CD14-positive monocyte (primary cell): ENCODE results near the gene POLR3C. TPM values are rescaled to one million over a fixed set of nuclear protein-coding genes. Genes with fewer than 3 reads are reported as not detected.

Experiments used
- DNase-seq, 3 donors: peaks; one replicate each; pipeline ENCODE4 v3.0.0-alpha.2; 2011 to 2022
- H2AFZ ChIP-seq: 2 replicates; pipeline ENCODE4 v1.6.0; 2012; ENCODE audit warnings: mild to moderate bottlenecking, low read depth, low read length, inconsistent platforms; ENCODE audit not compliant: insufficient read depth, poor library complexity, severe bottlenecking
- H3K27ac ChIP-seq, 2 donors: 1 replicate in 1 of 2; 2 replicates in 1 of 2; pipeline ENCODE4 v1.5.1; 2012 to 2013; ENCODE audit warnings: low read length in 2 of 2, control low read depth in 1 of 2, inconsistent platforms in 1 of 2, low read depth in 1 of 2, mild to moderate bottlenecking in 1 of 2
- H3K27me3 ChIP-seq, 2 donors: one replicate each; pipeline versions ENCODE4 v1.6.0 to v1.6.1; 2011 to 2013; ENCODE audit warnings: low read length in 2 of 2; ENCODE audit not compliant: control insufficient read depth in 2 of 2, insufficient read depth in 2 of 2
- H3K36me3 ChIP-seq, 2 donors: replicated peaks in 1 of 2; 1 replicate in 1 of 2; 2 replicates in 1 of 2; pipeline versions ENCODE4 v1.5.1 to v1.6.1; 2012 to 2013; ENCODE audit warnings: low read length in 2 of 2, control low read depth in 1 of 2, inconsistent platforms in 1 of 2, mild to moderate bottlenecking in 1 of 2; ENCODE audit not compliant: insufficient read depth in 2 of 2, control insufficient read depth in 1 of 2
- H3K4me1 ChIP-seq, 2 donors: 1 replicate in 1 of 2; 2 replicates in 1 of 2; pipeline versions ENCODE4 v1.5.1 to v1.6.1; 2012 to 2013; ENCODE audit warnings: low read length in 2 of 2, control low read depth in 1 of 2, inconsistent platforms in 1 of 2, mild to moderate bottlenecking in 1 of 2, moderate library complexity in 1 of 2; ENCODE audit not compliant: insufficient read depth in 2 of 2, control insufficient read depth in 1 of 2
- H3K4me2 ChIP-seq: replicated peaks from 2 replicates; pipeline ENCODE3; 2012; ENCODE audit warnings: low read length, moderate library complexity, mild to moderate bottlenecking; ENCODE audit not compliant: poor library complexity, severe bottlenecking; ENCODE audit errors: extremely low read depth
- H3K4me3 ChIP-seq, 3 experiments: fragments of 200-600 bp in 1 of 3; sonication (generic) in 1 of 3; replicated peaks in 1 of 3; 1 replicate in 2 of 3; 2 replicates in 1 of 3; pipeline ENCODE4 v1.5.1; 2011 to 2013; ENCODE audit warnings: low read length in 3 of 3, mild to moderate bottlenecking in 3 of 3, control low read depth in 2 of 3, low read depth in 2 of 3, inconsistent platforms in 1 of 3, moderate library complexity in 1 of 3
- H3K79me2 ChIP-seq: 2 replicates; pipeline ENCODE4 v1.6.0; 2012; ENCODE audit warnings: mild to moderate bottlenecking, control low read depth, inconsistent platforms, low read length, moderate library complexity; ENCODE audit not compliant: insufficient read depth
- H3K9ac ChIP-seq: 2 replicates; pipeline ENCODE4 v1.6.0; 2017; ENCODE audit warnings: low read length, mild to moderate bottlenecking; ENCODE audit not compliant: insufficient read depth, poor library complexity, severe bottlenecking
- H3K9me3 ChIP-seq, 2 donors: replicated peaks in 1 of 2; 1 replicate in 1 of 2; 2 replicates in 1 of 2; pipeline versions ENCODE4 v1.5.1 to v1.6.1; 2012 to 2013; ENCODE audit warnings: low read length in 2 of 2, control low read depth in 1 of 2; ENCODE audit not compliant: control insufficient read depth in 1 of 2, insufficient read depth in 1 of 2
- H4K20me1 ChIP-seq: 2 replicates; pipeline ENCODE4 v1.6.0; 2012; ENCODE audit warnings: mild to moderate bottlenecking, low read length, control low read depth, moderate library complexity; ENCODE audit not compliant: insufficient read depth
- H3K27ac Mint-ChIP-seq, 7 donors: one replicate each; pipeline ENCODE4 v1.8.0; 2020; ENCODE audit warnings: mild to moderate bottlenecking in 7 of 7, mixed read lengths in 7 of 7, moderate library complexity in 6 of 7, inconsistent platforms in 2 of 7
- H3K27me3 Mint-ChIP-seq, 3 donors: one replicate each; pipeline ENCODE4 v1.8.0; 2021 to 2022; ENCODE audit warnings: low read depth in 3 of 3, mild to moderate bottlenecking in 3 of 3, mixed read lengths in 3 of 3, moderate library complexity in 3 of 3, inconsistent platforms in 1 of 3
- H3K36me3 Mint-ChIP-seq, 2 donors: one replicate each; pipeline ENCODE4 v1.8.0; 2020; ENCODE audit warnings: mixed read lengths in 2 of 2, inconsistent platforms in 1 of 2, mild to moderate bottlenecking in 1 of 2
- H3K4me1 Mint-ChIP-seq: one replicate; pipeline ENCODE4 v1.8.0; 2020; ENCODE audit warnings: mild to moderate bottlenecking, mixed read lengths
- H3K4me3 Mint-ChIP-seq, 2 donors: one replicate each; pipeline ENCODE4 v1.8.0; 2020; ENCODE audit warnings: mild to moderate bottlenecking in 2 of 2, mixed read lengths in 2 of 2, moderate library complexity in 1 of 2
- H3K9me3 Mint-ChIP-seq, 7 donors: one replicate each; pipeline ENCODE4 v1.8.0; 2020 to 2022; ENCODE audit warnings: mixed read lengths in 7 of 7, mild to moderate bottlenecking in 6 of 7, moderate library complexity in 6 of 7, inconsistent platforms in 2 of 7
- WGBS: methylation state at CpG from one replicate; pipeline ENCODE4 v1.1.5; 2013; ENCODE audit warnings: missing lambda C conversion rate; ENCODE audit not compliant: insufficient coverage; 5-methylcytosine and 5-hydroxymethylcytosine counted together
- intact Hi-C, 2 donors: fragments of 100-400 bp; cut with micrococcal nuclease; formaldehyde crosslinking; loops; one replicate each; pipeline versions ENCODE4 v1.15.0 to v1.15.1; 2023
- polyA plus RNA-seq, 3 donors: library from polyadenylated mRNA; depleted of rRNA in 1 of 3; unstranded in 2 of 3; stranded (reverse) in 1 of 3; fragments of 300-500 nt in 2 of 3; fragments of >200 nt in 1 of 3; fragmentation: Illumina TruSeq in 2 of 3; gene quantifications; 1 replicate in 2 of 3; 2 replicates in 1 of 3; pipeline ENCODE4 v1.2.3, GENCODE V29; 2012 to 2021
- TF ChIP-seq, protein P1 (sequence below): fragments of 200-600 bp; IDR thresholded peaks from one replicate; pipeline ENCODE4 v1.8.0; 2022; ENCODE audit warnings: antibody characterized with exemption, mild to moderate bottlenecking

Gene POLR3C
- polyA plus RNA-seq, 3 donors: 23.5 to 41.3 (median 30.5) TPM

DNA sequence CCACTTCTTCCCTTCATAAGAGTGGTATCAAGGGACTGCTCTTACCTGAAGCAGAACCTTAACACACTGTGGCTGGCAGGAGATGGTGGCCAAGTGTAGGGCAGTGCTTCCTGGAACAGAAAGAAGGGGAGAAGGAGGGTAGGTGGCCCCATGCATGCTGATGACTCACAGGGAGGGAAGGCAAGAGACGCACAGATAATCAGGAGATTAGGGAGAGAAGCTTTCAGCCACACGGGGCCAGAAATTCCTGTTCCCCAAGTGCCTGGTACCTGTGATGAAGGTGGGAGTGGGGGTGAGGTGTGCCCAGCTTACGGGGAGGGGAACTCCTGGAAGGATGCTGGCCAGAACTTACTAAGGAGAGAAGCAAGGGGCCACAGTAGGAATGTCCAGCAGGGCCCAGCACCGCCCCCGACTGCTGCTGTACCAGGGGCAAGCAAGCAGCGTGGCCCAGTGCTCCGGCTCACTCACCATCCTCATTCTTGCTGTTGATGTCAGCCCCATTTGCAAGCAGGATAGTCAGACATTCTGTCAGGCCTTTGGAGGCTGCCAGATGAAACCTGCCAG lies 54.0 kb downstream of the POLR3C start:
- intact Hi-C loops: no loop called here
- no peak overlapping the region for H3K27ac Mint-ChIP-seq
- H2AFZ ChIP-seq: no peak overlapping the region
- no peak overlapping the region for H3K4me3 Mint-ChIP-seq
- no peak overlapping the region for H3K4me2 ChIP-seq
- H3K27me3 ChIP-seq: no peaks in the 10 kb centered on the region
- peaks cover under 1 to 5% (median 3%) of the 10 kb centered on the region in 3 donors for H3K27me3 Mint-ChIP-seq
- no peaks in the 10 kb centered on the region for H3K36me3 ChIP-seq
- H3K79me2 ChIP-seq: no peaks in the 10 kb centered on the region
- H3K27ac ChIP-seq: no peak overlapping the region
- TF ChIP-seq, protein P1, sequence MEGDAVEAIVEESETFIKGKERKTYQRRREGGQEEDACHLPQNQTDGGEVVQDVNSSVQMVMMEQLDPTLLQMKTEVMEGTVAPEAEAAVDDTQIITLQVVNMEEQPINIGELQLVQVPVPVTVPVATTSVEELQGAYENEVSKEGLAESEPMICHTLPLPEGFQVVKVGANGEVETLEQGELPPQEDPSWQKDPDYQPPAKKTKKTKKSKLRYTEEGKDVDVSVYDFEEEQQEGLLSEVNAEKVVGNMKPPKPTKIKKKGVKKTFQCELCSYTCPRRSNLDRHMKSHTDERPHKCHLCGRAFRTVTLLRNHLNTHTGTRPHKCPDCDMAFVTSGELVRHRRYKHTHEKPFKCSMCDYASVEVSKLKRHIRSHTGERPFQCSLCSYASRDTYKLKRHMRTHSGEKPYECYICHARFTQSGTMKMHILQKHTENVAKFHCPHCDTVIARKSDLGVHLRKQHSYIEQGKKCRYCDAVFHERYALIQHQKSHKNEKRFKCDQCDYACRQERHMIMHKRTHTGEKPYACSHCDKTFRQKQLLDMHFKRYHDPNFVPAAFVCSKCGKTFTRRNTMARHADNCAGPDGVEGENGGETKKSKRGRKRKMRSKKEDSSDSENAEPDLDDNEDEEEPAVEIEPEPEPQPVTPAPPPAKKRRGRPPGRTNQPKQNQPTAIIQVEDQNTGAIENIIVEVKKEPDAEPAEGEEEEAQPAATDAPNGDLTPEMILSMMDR: no peak
- H3K4me1 ChIP-seq: peaks cover 0 to under 1% of the 10 kb centered on the region in 2 donors
- H3K9me3 Mint-ChIP-seq: peaks cover 0 to 3% (median 0%) of the 10 kb centered on the region in 7 donors
- H3K4me3 ChIP-seq: no peak overlapping the region
- 98% methylated on average over 7 of the region's 7 CpGs for WGBS
- DNase-seq: no peak
- H3K36me3 Mint-ChIP-seq: peaks cover 0 to under 1% of the 10 kb centered on the region in 2 donors
- peaks cover 9% of the 10 kb centered on the region for H3K4me1 Mint-ChIP-seq
- H3K9ac ChIP-seq: no peak overlapping the region
- no peaks in the 10 kb centered on the region for H3K9me3 ChIP-seq
- H4K20me1 ChIP-seq: no peaks in the 10 kb centered on the region

- Histone ChIP-seq H3K79me2 (no peaks in the 10 kb centered on the region), H3K4me3 (no peak overlapping the region), H2AFZ (no peak overlapping the region), H3K27ac (no peak overlapping the region), H3K9ac (no peak overlapping the region), H3K4me1 (no peaks in the 10 kb centered on the region), H3K9me3 (no peaks in the 10 kb centered on the region), H3K36me3 (no peaks in the 10 kb centered on the region), H3K27me3 (no peaks in the 10 kb centered on the region), H4K20me1 (no peaks in the 10 kb centered on the region), H3K4me2 (no peak overlapping the region)
- no peak for DNase-seq
- TF ChIP-seq, protein P1: no peak
- H3K4me1 Mint-ChIP-seq: peaks cover 8% of the 10 kb centered on the region
- no peak overlapping the region for H3K27ac Mint-ChIP-seq
- no peaks in the 10 kb centered on the region for H3K36me3 Mint-ChIP-seq
- peaks cover 0 to 3% (median 0%) of the 10 kb centered on the region in 7 donors for H3K9me3 Mint-ChIP-seq
- H3K27me3 Mint-ChIP-seq: peaks cover 0 to 9% (median 3%) of the 10 kb centered on the region in 3 donors
- H3K4me3 Mint-ChIP-seq: no peak overlapping the region
- 100% methylated on average over 1 of the region's 2 CpGs for WGBS
- intact Hi-C loops: no loop called here
These were observed 54.7 kb downstream of the POLR3C start for GRCh38 chr1:145878724-145879123.
